ENCODE measurements around the gene RAB43.

Gene RAB43

DNA sequence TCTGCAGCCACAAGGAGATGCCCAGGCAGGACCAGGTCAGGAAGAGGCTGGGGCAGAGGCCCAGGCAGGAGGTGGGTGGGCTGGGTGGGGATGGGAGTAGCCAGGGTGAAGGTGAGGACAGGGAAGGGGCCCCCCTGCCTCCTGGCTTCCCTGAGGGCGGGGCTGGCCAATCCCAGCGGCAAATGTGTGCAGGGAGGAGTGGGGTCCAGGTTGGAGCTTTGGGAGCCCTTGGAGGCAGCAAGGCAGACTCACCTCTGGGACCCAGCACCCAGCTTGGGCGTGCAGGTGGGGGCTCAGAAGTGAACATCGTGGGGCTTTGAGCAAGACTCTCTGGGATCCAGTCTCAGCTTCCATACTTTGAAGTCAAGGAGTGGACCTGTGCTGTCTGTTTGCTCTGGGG, 35.8 kb downstream of the RAB43 start:
- TF ChIP-seq, protein P1, sequence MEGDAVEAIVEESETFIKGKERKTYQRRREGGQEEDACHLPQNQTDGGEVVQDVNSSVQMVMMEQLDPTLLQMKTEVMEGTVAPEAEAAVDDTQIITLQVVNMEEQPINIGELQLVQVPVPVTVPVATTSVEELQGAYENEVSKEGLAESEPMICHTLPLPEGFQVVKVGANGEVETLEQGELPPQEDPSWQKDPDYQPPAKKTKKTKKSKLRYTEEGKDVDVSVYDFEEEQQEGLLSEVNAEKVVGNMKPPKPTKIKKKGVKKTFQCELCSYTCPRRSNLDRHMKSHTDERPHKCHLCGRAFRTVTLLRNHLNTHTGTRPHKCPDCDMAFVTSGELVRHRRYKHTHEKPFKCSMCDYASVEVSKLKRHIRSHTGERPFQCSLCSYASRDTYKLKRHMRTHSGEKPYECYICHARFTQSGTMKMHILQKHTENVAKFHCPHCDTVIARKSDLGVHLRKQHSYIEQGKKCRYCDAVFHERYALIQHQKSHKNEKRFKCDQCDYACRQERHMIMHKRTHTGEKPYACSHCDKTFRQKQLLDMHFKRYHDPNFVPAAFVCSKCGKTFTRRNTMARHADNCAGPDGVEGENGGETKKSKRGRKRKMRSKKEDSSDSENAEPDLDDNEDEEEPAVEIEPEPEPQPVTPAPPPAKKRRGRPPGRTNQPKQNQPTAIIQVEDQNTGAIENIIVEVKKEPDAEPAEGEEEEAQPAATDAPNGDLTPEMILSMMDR (conservative IDR thresholded peaks at IDR 0.05; ENCODE audit: low read length), result no peak
- H3K4me3 ChIP-seq (ENCODE audit: low read length), result no peak overlapping the region
- DNase-seq (ENCODE audit: low read depth), result no peak

GRCh38 chr3:129085165-129085715, 36.4 kb downstream of the RAB43 start:
- no peak overlapping the region for H3K4me3 ChIP-seq (ENCODE audit: low read length)
- DNase-seq (ENCODE audit: low read depth), result no peak
- TF ChIP-seq, protein P1 (conservative IDR thresholded peaks at IDR 0.05; ENCODE audit: low read length), result no peak

DNA sequence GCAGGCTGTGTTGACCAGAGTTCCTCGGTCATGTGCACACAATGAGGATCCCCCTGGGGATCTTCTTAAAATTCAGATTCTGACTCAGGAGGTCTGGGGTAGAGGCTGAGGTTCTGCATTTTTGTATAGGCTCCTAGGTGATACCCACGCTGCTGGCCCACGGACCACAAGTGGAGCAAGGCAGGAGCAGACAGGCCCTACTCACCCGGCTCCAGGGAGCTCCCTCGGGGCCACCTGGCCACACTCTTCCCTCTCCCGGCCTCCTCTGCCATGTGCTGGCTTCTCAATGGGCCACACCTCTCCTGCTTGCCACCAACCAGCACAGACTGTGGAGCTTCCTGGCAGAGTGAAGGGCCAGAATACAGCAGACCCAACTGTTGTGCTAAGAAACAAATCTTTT, 37.1 kb downstream of the RAB43 start:
- TF ChIP-seq, protein P1 (conservative IDR thresholded peaks at IDR 0.05; ENCODE audit: low read length), result no peak
- no peak overlapping the region for H3K4me3 ChIP-seq (ENCODE audit: low read length)
- no peak for DNase-seq (ENCODE audit: low read depth)

- TF ChIP-seq, protein P1 (conservative IDR thresholded peaks at IDR 0.05; ENCODE audit: low read length), result no peak
- DNase-seq (ENCODE audit: low read depth), result no peak
- no peak overlapping the region for H3K4me3 ChIP-seq (ENCODE audit: low read length)
Measured at GRCh38 chr3:129082026-129082425, 39.6 kb downstream of the RAB43 start.

- TF ChIP-seq, protein P1 (conservative IDR thresholded peaks at IDR 0.05; ENCODE audit: low read length), result no peak
- H3K4me3 ChIP-seq (ENCODE audit: low read length), result no peak overlapping the region
- no peak for DNase-seq (ENCODE audit: low read depth)
Measured at GRCh38 chr3:129081503-129081902, 40.1 kb downstream of the RAB43 start.

- TF ChIP-seq, protein P1 (conservative IDR thresholded peaks at IDR 0.05; ENCODE audit: low read length), result no peak
- no peak for DNase-seq (ENCODE audit: low read depth)
- no peak overlapping the region for H3K4me3 ChIP-seq (ENCODE audit: low read length)
Measured at GRCh38 chr3:129078510-129078909, 43.1 kb downstream of the RAB43 start.

GRCh38 chr3:129077222-129077621, 44.4 kb downstream of the RAB43 start:
- no peak for DNase-seq (ENCODE audit: low read depth)
- TF ChIP-seq, protein P1 (conservative IDR thresholded peaks at IDR 0.05; ENCODE audit: low read length), result no peak

More at GRCh38 chr3:129077222-129077621, 44.4 kb downstream of the RAB43 start:
- no peak overlapping the region for H3K4me3 ChIP-seq (ENCODE audit: low read length)

All from AG10803 (cell line).